Activated naive CD8-positive, alpha-beta T cell (primary cell): ENCODE measurements around the gene EEF1AKMT1.

Source experiments
- H3K27ac Mint-ChIP-seq: one replicate; pipeline ENCODE4 v1.8.0; 2021; ENCODE audit warnings: mixed read lengths
- H3K27me3 Mint-ChIP-seq: one replicate; pipeline ENCODE4 v1.8.0; 2021; ENCODE audit warnings: mixed read lengths
- H3K36me3 Mint-ChIP-seq: one replicate; pipeline ENCODE4 v1.8.0; 2021; ENCODE audit warnings: mixed read lengths
- H3K4me1 Mint-ChIP-seq: one replicate; pipeline ENCODE4 v1.8.0; 2021; ENCODE audit warnings: low read depth, mixed read lengths
- H3K4me3 Mint-ChIP-seq: one replicate; pipeline ENCODE4 v1.8.0; 2021; ENCODE audit warnings: mild to moderate bottlenecking, mixed read lengths
- H3K9me3 Mint-ChIP-seq: one replicate; pipeline ENCODE4 v1.8.0; 2021; ENCODE audit warnings: low read depth, mixed read lengths

Gene EEF1AKMT1

DNA sequence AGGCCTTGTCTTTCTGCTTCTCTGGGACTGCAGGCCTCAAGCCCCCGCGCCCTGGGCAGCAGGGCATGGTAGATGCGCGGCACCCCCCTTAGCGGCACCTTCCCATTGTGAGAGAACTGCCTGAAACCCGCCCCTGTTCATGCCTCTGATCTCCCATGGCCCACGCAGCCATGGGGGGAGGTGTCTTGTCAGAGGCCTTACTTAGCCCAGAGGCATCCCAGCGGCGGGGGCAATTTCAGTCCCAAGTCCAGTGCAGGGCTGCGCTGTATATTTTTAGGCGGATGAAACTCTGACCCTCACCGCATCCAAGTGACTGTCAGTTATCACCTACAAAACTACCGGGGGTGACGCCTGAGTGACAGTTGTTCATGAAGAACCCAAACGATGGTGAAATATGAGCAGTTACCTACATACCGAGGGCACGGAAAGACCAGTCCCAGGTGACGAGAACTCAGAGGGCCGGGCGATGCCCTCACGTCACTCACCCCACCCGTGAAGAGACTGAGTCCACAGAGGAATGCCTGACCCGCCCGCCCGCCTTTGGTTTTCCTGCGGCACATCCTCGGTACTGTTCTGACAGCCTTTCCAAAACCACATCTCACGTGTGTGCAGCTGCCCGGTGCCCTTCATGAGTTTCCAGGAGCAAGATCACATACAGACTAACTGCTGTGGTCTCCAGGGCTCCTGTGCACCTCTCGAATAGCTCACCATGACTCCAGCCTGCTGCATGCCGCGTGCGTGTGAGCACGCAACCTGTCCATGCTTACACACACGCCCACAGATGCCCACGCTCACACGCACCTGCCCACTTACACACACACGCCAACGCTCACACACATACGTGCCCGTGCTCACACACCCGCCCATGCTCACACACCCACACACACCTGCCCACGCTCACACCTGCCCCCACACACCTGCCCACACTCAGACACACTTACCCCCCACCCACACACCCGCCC is 55.9 kb downstream of the EEF1AKMT1 start:
- H3K4me1 Mint-ChIP-seq = peaks cover 5% of the 10 kb centered on the region
- H3K9me3 Mint-ChIP-seq = no peaks in the 10 kb centered on the region
- no peaks in the 10 kb centered on the region for H3K36me3 Mint-ChIP-seq
- H3K27ac Mint-ChIP-seq = no peak overlapping the region
- H3K4me3 Mint-ChIP-seq = no peak overlapping the region
- no peaks in the 10 kb centered on the region for H3K27me3 Mint-ChIP-seq

DNA sequence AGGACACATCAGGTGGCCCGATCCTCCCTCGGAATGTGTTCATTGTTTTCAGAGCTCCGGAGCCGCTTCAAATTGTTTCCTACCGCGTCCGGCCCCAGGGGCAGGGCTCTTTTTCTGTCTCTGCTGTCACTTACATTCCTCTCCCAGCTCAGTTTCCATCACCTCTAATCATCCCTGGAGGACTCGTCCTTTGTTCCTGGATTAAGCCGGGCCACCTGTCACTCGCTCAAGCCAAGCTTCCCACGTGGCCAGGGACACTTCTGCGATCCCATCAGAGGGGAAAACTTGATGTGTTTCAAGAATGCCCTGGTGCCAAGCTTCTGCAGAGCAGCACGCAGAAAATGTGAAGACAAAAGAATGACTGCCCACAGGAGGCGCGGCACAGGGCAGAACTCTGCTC is 56.8 kb downstream of the EEF1AKMT1 start:
- peaks cover 6% of the 10 kb centered on the region for H3K4me1 Mint-ChIP-seq
- H3K27me3 Mint-ChIP-seq = peaks cover 1% of the 10 kb centered on the region
- no peak overlapping the region for H3K27ac Mint-ChIP-seq
- no peaks in the 10 kb centered on the region for H3K9me3 Mint-ChIP-seq
- H3K4me3 Mint-ChIP-seq = no peak overlapping the region
- H3K36me3 Mint-ChIP-seq = no peaks in the 10 kb centered on the region

DNA sequence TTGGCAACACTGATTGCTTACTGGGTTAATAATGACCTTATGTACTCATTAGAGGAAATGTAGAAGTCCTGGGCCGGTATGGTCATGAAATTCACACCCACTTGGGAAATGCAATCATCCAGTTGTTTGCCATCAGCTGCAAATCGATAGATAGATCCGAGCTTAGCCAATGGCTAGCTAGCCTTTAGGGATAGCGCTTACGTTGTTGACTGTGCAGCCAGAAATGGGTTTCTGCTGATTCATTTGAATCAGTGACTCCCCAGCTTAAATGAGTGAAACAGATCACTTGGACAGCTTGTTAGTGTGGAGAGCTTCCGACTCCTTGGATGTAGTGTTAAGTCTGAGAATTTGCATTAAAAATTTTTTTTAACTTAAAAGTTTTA is 58.4 kb downstream of the EEF1AKMT1 start:
- H3K9me3 Mint-ChIP-seq = no peaks in the 10 kb centered on the region
- no peak overlapping the region for H3K4me3 Mint-ChIP-seq
- peaks cover 6% of the 10 kb centered on the region for H3K4me1 Mint-ChIP-seq
- no peaks in the 10 kb centered on the region for H3K36me3 Mint-ChIP-seq
- no peak overlapping the region for H3K27ac Mint-ChIP-seq
- H3K27me3 Mint-ChIP-seq = peaks cover 1% of the 10 kb centered on the region

GRCh38 chr13:20714563-20715329 is 59.0 kb downstream of the EEF1AKMT1 start:
- Mint-ChIP-seq H3K4me1 (peaks cover 6% of the 10 kb centered on the region), H3K4me3 (no peak overlapping the region), H3K27me3 (peaks cover 1% of the 10 kb centered on the region), H3K36me3 (no peaks in the 10 kb centered on the region), H3K9me3 (no peaks in the 10 kb centered on the region), H3K27ac (no peak overlapping the region)

- Mint-ChIP-seq H3K9me3 (no peaks in the 10 kb centered on the region), H3K27me3 (peaks cover 1% of the 10 kb centered on the region), H3K4me3 (no peak overlapping the region), H3K4me1 (peaks cover 6% of the 10 kb centered on the region), H3K36me3 (no peaks in the 10 kb centered on the region), H3K27ac (no peak overlapping the region)
Observed at GRCh38 chr13:20714161-20714560, 59.6 kb downstream of the EEF1AKMT1 start.

GRCh38 chr13:20713751-20714150 is 60.0 kb downstream of the EEF1AKMT1 start:
- peaks cover 6% of the 10 kb centered on the region for H3K4me1 Mint-ChIP-seq
- no peak overlapping the region for H3K4me3 Mint-ChIP-seq
- no peak overlapping the region for H3K27ac Mint-ChIP-seq
- H3K9me3 Mint-ChIP-seq = no peaks in the 10 kb centered on the region
- H3K36me3 Mint-ChIP-seq = no peaks in the 10 kb centered on the region
- peaks cover 1% of the 10 kb centered on the region for H3K27me3 Mint-ChIP-seq

DNA sequence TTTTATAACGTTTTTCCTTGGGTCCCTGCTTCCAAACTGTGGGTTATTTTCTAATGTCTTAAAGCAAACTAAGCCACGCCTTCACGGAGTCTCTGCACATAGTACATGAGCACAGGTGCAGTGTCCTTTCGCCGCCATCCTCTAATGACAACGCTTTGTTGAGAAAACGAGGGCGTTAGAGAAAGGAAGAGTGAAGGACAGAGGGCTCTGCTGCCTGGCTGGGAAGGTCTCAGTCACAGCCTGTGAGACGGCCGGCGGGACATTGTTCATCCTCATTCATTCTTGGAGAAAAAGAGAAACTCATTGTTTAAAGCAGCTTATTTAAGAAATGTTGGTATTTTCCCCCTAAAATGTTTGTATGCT is 60.8 kb downstream of the EEF1AKMT1 start:
- H3K4me3 Mint-ChIP-seq = no peak overlapping the region
- peaks cover 1% of the 10 kb centered on the region for H3K27me3 Mint-ChIP-seq
- no peaks in the 10 kb centered on the region for H3K36me3 Mint-ChIP-seq
- H3K4me1 Mint-ChIP-seq = peaks cover 6% of the 10 kb centered on the region
- H3K9me3 Mint-ChIP-seq = no peaks in the 10 kb centered on the region
- no peak overlapping the region for H3K27ac Mint-ChIP-seq

GRCh38 chr13:20711301-20712044 is 62.3 kb downstream of the EEF1AKMT1 start:
- H3K4me3 Mint-ChIP-seq = no peak overlapping the region
- H3K4me1 Mint-ChIP-seq = peaks cover 6% of the 10 kb centered on the region
- H3K27me3 Mint-ChIP-seq = peaks cover 1% of the 10 kb centered on the region
- H3K36me3 Mint-ChIP-seq = no peaks in the 10 kb centered on the region
- H3K27ac Mint-ChIP-seq = no peak overlapping the region
- no peaks in the 10 kb centered on the region for H3K9me3 Mint-ChIP-seq

DNA sequence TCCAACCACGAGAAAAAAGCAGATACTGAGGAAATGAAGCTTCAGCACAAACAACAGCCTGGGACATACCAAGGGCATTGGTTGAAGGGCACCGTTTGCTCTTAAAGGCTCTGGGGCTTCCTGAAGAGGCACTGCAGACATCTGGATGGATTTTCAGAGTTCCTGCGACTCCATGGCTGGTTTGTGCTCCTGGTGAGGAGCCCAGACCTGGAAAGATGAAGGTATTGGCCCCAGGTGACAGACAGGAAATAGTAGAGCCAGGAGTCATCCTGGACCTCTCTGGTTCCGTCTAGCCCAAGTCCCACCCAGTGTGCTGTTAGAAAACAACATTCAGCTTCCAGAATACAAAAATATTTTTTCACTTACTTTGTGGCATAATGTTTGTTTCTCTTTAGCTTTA is 64.0 kb downstream of the EEF1AKMT1 start:
- peaks cover 1% of the 10 kb centered on the region for H3K27me3 Mint-ChIP-seq

GRCh38 chr13:20709369-20709768 is 64.4 kb downstream of the EEF1AKMT1 start:
- Mint-ChIP-seq H3K27me3 (peaks cover 1% of the 10 kb centered on the region), H3K4me3 (no peak overlapping the region), H3K36me3 (no peaks in the 10 kb centered on the region), H3K4me1 (peaks cover 6% of the 10 kb centered on the region), H3K27ac (no peak overlapping the region), H3K9me3 (no peaks in the 10 kb centered on the region)

More for the DNA sequence above, 64.0 kb downstream of the EEF1AKMT1 start:
- Mint-ChIP-seq H3K27ac (no peak overlapping the region), H3K36me3 (no peaks in the 10 kb centered on the region), H3K9me3 (no peaks in the 10 kb centered on the region), H3K4me3 (no peak overlapping the region), H3K4me1 (peaks cover 6% of the 10 kb centered on the region)

- peaks cover 4% of the 10 kb centered on the region for H3K4me1 Mint-ChIP-seq
- H3K27ac Mint-ChIP-seq = peak overlapping the region; percentile 34
- no peaks in the 10 kb centered on the region for H3K36me3 Mint-ChIP-seq
- H3K4me3 Mint-ChIP-seq = no peak overlapping the region
- peaks cover 1% of the 10 kb centered on the region for H3K27me3 Mint-ChIP-seq
- no peaks in the 10 kb centered on the region for H3K9me3 Mint-ChIP-seq
Observed at GRCh38 chr13:20708216-20708615, 65.5 kb downstream of the EEF1AKMT1 start.

DNA sequence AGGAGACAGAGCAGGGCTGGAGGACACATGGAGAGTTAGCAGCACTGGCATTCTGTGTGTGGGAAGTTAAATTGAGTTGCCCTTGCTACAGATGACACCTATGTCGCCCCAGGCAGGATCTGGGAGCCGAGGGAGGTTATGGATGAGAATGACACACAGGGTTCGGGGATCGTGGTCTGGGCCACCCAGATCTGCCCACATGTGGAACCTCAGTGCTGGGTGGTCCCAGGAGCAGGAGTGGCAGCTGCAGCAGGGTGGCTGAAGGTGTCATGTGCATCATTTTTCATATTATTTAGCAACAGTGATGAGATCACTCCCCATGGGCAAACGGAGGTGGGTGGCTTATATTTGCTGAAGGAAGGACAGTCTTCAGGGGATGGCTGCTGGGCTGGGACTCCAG is 67.1 kb downstream of the EEF1AKMT1 start:
- Mint-ChIP-seq H3K27me3 (no peaks in the 10 kb centered on the region), H3K36me3 (no peaks in the 10 kb centered on the region), H3K9me3 (no peaks in the 10 kb centered on the region), H3K4me3 (no peak overlapping the region), H3K4me1 (peaks cover 11% of the 10 kb centered on the region), H3K27ac (no peak overlapping the region)

- no peak overlapping the region for H3K27ac Mint-ChIP-seq
- no peaks in the 10 kb centered on the region for H3K9me3 Mint-ChIP-seq
- H3K36me3 Mint-ChIP-seq = no peaks in the 10 kb centered on the region
- peaks cover 15% of the 10 kb centered on the region for H3K4me1 Mint-ChIP-seq
- H3K4me3 Mint-ChIP-seq = peak overlapping the region; percentile 72
- H3K27me3 Mint-ChIP-seq = peaks cover 8% of the 10 kb centered on the region
Observed at GRCh38 chr13:20704459-20705069, 69.2 kb downstream of the EEF1AKMT1 start.

DNA sequence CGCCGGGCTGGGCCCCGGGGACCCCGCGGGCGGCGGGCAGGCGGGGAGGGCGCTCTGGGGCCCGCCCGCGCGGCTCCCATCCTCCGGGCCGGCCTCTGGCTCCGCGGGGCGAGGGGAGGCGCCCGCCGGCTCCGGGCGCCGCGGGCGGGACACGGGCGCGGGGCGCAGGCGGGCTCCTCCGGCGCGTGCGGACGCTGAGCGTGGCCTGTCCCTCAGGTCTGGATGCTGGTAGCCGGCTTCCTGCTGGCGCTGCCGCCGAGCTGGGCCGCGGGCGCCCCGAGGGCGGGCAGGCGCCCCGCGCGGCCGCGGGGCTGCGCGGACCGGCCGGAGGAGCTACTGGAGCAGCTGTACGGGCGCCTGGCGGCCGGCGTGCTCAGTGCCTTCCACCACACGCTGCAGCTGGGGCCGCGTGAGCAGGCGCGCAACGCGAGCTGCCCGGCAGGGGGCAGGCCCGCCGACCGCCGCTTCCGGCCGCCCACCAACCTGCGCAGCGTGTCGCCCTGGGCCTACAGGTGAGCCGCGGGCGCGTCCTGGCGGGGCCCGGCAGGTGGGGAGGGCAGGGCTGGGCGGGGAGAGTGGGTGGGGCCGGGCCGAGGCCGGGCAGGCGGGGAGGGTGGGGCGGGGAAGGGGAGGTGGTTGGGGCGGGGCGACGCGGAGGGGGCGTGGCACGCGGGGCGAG is 69.8 kb downstream of the EEF1AKMT1 start:
- Mint-ChIP-seq H3K27me3 (peaks cover 9% of the 10 kb centered on the region), H3K4me1 (peaks cover 15% of the 10 kb centered on the region), H3K27ac (no peak overlapping the region), H3K4me3 (no peak overlapping the region), H3K36me3 (no peaks in the 10 kb centered on the region), H3K9me3 (no peaks in the 10 kb centered on the region)
